HG03342 (cell line): ENCODE data around the gene MYO10.

Source experiments
- ATAC-seq: cut with Tn5 transposase; IDR thresholded peaks from one replicate; pipeline ENCODE4 v1.9.1; 2021; ENCODE audit warnings: mild to moderate bottlenecking, moderate library complexity; ENCODE audit not compliant: unreplicated experiment

The MYO10 gene

DNA sequence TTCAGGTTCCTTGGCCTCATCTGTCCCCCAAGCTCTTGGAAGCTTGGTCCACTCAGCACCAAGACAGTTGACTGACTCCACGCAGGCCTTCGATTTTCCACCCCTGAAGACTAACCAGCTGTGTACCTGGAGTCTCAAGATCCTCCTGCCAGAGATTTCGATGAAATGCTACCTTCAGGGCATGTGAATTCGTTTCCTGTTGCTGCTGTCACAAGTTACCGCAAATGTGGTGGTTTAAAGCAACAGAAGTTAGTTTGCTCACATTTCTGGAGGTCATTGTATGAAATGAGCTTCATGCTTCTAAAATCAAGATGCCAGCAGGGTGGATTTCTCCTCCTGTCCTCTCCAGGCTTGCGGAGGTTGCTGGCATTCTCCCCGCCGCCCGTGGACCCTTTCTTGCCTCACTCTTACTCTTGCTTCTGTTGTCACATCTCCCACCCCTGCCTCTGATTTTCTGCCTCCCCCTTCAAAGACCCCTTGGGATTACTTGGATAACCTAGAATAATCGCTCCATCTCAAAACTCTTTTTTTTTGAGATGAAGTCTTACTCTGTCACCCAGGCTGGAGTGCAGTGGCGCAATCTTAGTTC, 291.7 kb downstream of the MYO10 start:
- no peak for ATAC-seq

- ATAC-seq = no peak
Measured at GRCh38 chr5:16642867-16643266, 293.2 kb downstream of the MYO10 start.

GRCh38 chr5:16639206-16639605, 296.9 kb downstream of the MYO10 start:
- ATAC-seq = no peak

GRCh38 chr5:16628376-16628775, 307.7 kb downstream of the MYO10 start:
- ATAC-seq = no peak

DNA sequence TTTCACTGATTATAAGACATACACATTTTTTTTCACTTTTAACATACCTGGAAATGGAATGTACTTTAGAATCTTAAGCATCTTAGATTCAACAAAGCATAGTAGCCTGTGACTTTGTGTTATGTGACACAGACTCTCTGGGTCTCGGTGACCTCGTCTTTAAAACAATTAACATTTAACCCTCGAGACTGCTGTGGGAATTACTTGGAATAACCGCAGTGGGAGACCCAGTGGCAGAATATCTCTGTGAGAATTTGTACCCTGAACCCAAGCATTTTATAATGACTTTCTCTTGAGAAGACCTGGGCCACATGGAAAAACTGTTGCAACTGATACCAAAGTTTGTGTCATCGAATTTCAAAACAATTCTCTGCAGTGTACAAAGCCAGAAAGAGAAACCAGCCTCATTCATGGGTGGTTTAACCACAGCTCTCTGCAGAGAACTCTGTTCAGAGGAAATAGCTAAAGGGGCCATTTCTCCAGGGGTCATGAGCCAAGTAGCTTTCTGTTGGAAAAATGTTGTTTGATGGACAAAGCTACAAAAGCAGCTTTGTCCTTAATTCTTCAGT, 309.3 kb downstream of the MYO10 start:
- ATAC-seq = peak; percentile 62

- ATAC-seq = no peak
Measured at GRCh38 chr5:16625096-16625495, 311.0 kb downstream of the MYO10 start.

DNA sequence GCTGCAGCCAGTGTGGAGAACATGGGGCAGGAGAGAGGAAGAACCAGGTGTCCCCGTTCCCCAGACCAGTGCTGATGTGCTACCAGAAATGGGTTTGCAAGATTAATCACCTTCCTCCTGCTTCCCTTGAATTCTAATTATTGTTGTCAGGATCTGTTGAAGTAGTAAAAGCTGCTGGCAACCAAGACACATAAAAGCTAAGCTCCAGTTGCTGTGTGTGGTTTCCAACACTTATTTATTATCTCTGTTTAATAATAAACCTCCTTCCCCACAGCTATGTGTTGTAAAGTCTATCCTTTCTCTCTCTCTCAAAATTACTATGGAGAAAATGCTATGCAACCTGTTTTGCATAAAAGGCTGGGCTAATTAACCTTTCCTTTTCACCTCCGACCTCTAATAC, 317.0 kb downstream of the MYO10 start:
- ATAC-seq = no peak

DNA sequence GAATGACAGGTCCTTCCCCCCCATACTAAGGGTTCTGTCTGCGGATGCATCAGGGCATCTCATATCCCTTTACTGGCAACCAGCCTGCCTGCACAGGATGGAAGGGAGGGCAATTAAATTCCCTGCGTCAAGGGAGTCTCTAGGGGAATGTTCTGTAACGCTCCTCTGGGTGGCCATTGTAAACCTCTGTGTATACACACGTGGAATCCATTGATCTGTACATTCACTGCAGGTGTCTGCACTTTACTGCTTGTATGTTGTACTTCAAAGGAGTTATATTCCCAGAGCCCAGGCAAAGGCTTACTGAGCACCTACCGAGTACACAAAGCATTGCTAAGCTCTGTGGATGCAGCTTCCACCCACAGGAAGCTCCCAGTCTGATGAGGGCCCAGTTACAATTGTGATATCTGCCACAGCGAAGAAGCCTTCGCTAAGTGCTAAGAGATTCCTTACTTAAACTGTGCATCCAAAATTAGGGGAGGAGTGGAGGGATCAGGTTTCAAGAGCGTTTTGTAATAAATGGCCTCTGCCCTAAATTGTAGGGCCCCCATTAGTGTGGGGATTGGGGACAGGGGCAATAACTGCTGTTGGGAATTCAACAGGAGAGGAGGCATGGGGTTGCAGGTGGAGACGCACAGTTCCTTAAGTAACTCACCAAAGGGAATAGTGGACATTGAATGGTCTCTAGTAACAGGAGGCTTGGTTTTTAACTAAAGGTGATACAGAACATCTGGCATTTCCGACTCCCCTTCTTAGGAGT, 317.8 kb downstream of the MYO10 start:
- ATAC-seq = no peak

- ATAC-seq = no peak
Measured at GRCh38 chr5:16617274-16617968, 318.7 kb downstream of the MYO10 start.

DNA sequence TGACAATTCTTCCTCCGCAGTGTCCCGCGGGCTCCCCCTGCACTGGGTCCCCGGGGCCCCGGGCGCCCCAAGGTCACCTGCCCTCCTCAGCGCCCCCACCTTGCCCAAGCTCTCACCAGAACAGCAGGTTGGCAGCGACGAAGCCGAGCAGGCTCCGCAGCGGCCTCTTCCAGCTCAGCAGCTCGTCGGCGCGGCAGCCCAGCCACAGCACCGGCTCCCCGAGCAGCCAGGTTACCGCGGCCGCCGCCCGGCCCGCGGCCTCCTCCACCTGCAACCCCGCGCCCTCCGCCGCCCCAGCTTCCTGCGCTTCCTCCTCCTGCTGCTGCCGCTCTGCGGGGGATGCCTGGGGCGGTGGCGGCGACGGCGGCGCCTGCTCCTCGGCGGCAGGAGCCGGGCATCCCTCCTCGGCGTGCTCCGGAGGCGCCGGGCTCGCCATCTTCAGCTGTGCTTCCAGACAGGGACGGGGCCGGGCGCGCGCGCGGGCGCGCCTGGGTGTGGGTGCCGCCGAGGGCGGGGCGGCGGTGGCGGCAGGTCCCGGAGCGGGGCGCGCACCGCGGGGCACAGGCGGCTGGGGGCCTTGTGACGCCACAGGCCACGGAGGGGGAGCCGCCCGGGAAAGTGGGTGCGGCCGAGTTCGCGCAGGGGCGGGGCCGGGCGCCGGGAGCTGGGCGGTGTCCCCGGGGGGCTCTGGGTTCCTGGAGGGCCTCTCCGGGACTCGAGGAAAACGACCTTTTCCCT, 319.4 kb downstream of the MYO10 start, which contains the start of gene RETREG1:
TSS of gene RETREG1 (minus strand) at position 462 of the 738 bp plus-strand sequence. CDS start at position 436, 26 bp downstream.
- ATAC-seq = peak; percentile 60

- no peak for ATAC-seq
Measured at GRCh38 chr5:16615741-16616535, 320.1 kb downstream of the MYO10 start.

GRCh38 chr5:16612007-16612406, 324.1 kb downstream of the MYO10 start:
- ATAC-seq = no peak
